Activated CD4-positive, alpha-beta T cell treated with anti-CD3 and anti-CD28 coated beads, Interleukin-2, amount 50 U/mL, for 4 hours (primary cell): ENCODE measurements around the gene GREB1.

Source experiments
- DNase-seq, 2 experiments: peaks; one replicate each; pipeline ENCODE4 v3.0.0-alpha.2; 2020

GREB1 gene

GRCh38 chr2:11581797-11582611 lies 48.2 kb downstream of the GREB1 start:
- DNase-seq: no peak

- no peak for DNase-seq
Observed at GRCh38 chr2:11582612-11582861, 48.7 kb downstream of the GREB1 start.

GRCh38 chr2:11582862-11583752 lies 49.3 kb downstream of the GREB1 start:
- peak; percentile 43 to 48 for DNase-seq

GRCh38 chr2:11583840-11584524 lies 50.1 kb downstream of the GREB1 start:
- DNase-seq: peak; percentile 73 to 76

GRCh38 chr2:11584525-11585056 lies 50.7 kb downstream of the GREB1 start:
- DNase-seq: no peak

- no peak for DNase-seq
Observed at GRCh38 chr2:11585071-11585470, 51.2 kb downstream of the GREB1 start.

- no peak for DNase-seq
Observed at GRCh38 chr2:11588228-11589110, 54.6 kb downstream of the GREB1 start.

- DNase-seq: no peak
Observed at GRCh38 chr2:11589316-11589940, 55.6 kb downstream of the GREB1 start.

- no peak for DNase-seq
Observed at GRCh38 chr2:11590193-11590592, 56.3 kb downstream of the GREB1 start.

- DNase-seq: no peak
Observed at GRCh38 chr2:11591091-11591490, 57.2 kb downstream of the GREB1 start.

GRCh38 chr2:11592671-11593574 lies 59.1 kb downstream of the GREB1 start:
- DNase-seq: no peak

- no peak for DNase-seq
Observed at GRCh38 chr2:11596801-11597200, 63.0 kb downstream of the GREB1 start.

GRCh38 chr2:11597538-11598225 lies 63.8 kb downstream of the GREB1 start:
- no peak for DNase-seq

GRCh38 chr2:11598228-11598731 lies 64.4 kb downstream of the GREB1 start:
- DNase-seq: no peak

GRCh38 chr2:11602563-11603204 lies 68.8 kb downstream of the GREB1 start:
- DNase-seq: no peak

- DNase-seq: no peak
Observed at GRCh38 chr2:11610624-11611242, 76.9 kb downstream of the GREB1 start.

GRCh38 chr2:11611251-11611650 lies 77.4 kb downstream of the GREB1 start:
- DNase-seq: no peak

- no peak for DNase-seq
Observed at GRCh38 chr2:11612553-11613215, 78.8 kb downstream of the GREB1 start.
